SJSA1 (cell line): ENCODE results near the gene GFRA4. TPM values are rescaled to one million over a fixed set of nuclear protein-coding genes. Genes with fewer than 3 reads are reported as not detected.

Experiments
- DNase-seq, 2 experiments: peaks; one replicate each; pipeline ENCODE4 v3.0.0-alpha.2; 2015 to 2020; ENCODE audit warnings: low spot score in 2 of 2, low read depth in 1 of 2
- H3K27ac ChIP-seq: fragments of 250-450 bp; sonication (Bioruptor Pico); 2 replicates; pipeline ENCODE4 v1.5.1; 2020; ENCODE audit warnings: mild to moderate bottlenecking, moderate library complexity
- H3K27me3 ChIP-seq: fragments of 250-450 bp; sonication (Bioruptor Pico); replicated peaks from 2 replicates; pipeline ENCODE4 v1.5.1; 2020; ENCODE audit warnings: mild to moderate bottlenecking, moderate library complexity
- H3K36me3 ChIP-seq: fragments of 250-450 bp; sonication (Bioruptor Pico); 2 replicates; pipeline ENCODE4 v1.5.1; 2020; ENCODE audit warnings: mild to moderate bottlenecking
- H3K4me1 ChIP-seq: fragments of 250-450 bp; sonication (Bioruptor Pico); replicated peaks from 2 replicates; pipeline ENCODE4 v1.6.1; 2021; ENCODE audit warnings: mild to moderate bottlenecking
- H3K4me3 ChIP-seq: fragments of 250-450 bp; sonication (Bioruptor Pico); 2 replicates; pipeline ENCODE4 v1.5.1; 2020; ENCODE audit warnings: mild to moderate bottlenecking
- H3K9me3 ChIP-seq: fragments of 250-450 bp; sonication (Bioruptor Pico); replicated peaks from 2 replicates; pipeline ENCODE4 v1.5.1; 2020; ENCODE audit warnings: mild to moderate bottlenecking
- total RNA-seq: library from RNA; depleted of rRNA; stranded (reverse); fragments of >200 nt; shearing (Covaris generic); gene quantifications from 2 replicates; pipeline ENCODE4 v1.2.3, GENCODE V29; 2014; rRNA removed

The GFRA4 gene, protein sequence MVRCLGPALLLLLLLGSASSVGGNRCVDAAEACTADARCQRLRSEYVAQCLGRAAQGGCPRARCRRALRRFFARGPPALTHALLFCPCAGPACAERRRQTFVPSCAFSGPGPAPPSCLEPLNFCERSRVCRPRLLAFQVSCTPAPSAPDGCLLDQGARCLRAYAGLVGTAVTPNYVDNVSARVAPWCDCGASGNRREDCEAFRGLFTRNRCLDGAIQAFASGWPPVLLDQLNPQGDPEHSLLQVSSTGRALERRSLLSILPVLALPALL
- not detected in 2 replicates for total RNA-seq

GRCh38 chr20:3663031-3663701 is at the start of gene GFRA4:
GFRA4 (minus strand) TSS chr20:3663399; CDS start chr20:3663399, 0 bp downstream.
- no peak for DNase-seq
- H3K36me3 ChIP-seq: no peaks in the 10 kb centered on the region

GRCh38 chr20:3712279-3712873 is 49.2 kb upstream of the GFRA4 start, which contains the start of gene SIGLEC1:
SIGLEC1 (minus strand) TSS chr20:3712600; CDS start chr20:3707128, 5,472 bp downstream.
- H3K4me3 ChIP-seq: no peak within 1 kb of the TSS
- H3K27me3 ChIP-seq: 0 out of 2 replicates have a peak, but pooled peaks cover 5% of the 10 kb centered on the region
- 0 out of 2 replicates have a peak, but pooled peaks cover 2% of the 10 kb centered on the region for H3K9me3 ChIP-seq
- no peaks in the 10 kb centered on the region for H3K36me3 ChIP-seq
- DNase-seq: no peak
- no peak within 1 kb of the TSS for H3K27ac ChIP-seq
- no peaks in the 10 kb centered on the region for H3K4me1 ChIP-seq

More at GRCh38 chr20:3663031-3663701, at the start of gene GFRA4:
- Histone ChIP-seq H3K9me3 (no peaks in the 10 kb centered on the region), H3K27me3 (peaks cover 51% of the 10 kb centered on the region), H3K4me1 (peaks cover 4% of the 10 kb centered on the region; the same call in 1 of the 2 replicates), H3K27ac (no peak within 1 kb of the TSS), H3K4me3 (no peak within 1 kb of the TSS)

DNA sequence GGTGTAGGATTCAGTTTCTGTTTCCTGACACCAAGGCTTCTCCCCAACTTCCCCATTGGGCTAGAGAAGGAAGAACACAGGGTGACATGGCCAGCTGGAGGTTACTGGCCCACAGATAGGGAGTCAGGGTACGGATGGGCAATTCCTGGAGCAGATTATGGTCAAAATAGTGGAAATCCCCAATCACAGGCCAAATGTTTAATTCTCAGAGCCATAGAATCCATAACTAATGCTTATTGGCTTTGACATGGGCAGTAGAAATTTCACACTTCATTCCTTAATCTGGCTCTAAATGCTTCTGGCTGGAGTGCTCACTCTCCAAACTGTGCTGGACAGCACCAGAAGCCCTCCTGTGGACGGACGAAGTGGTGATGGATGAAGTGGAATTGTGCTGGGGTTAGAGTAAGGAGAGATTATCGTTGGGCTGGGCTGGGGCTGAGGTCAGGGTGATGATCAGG is 48.3 kb upstream of the GFRA4 start:
- Histone ChIP-seq H3K9me3 (0 out of 2 replicates have a peak, but pooled peaks cover 2% of the 10 kb centered on the region), H3K27me3 (0 out of 2 replicates have a peak, but pooled peaks cover 5% of the 10 kb centered on the region), H3K4me3 (no peak overlapping the region), H3K36me3 (no peaks in the 10 kb centered on the region), H3K4me1 (no peaks in the 10 kb centered on the region), H3K27ac (no peak overlapping the region)
- no peak for DNase-seq

GRCh38 chr20:3710703-3711483 is 47.7 kb upstream of the GFRA4 start:
- Histone ChIP-seq H3K9me3 (0 out of 2 replicates have a peak, but pooled peaks cover 2% of the 10 kb centered on the region), H3K27me3 (0 out of 2 replicates have a peak, but pooled peaks cover 5% of the 10 kb centered on the region), H3K27ac (no peak overlapping the region), H3K4me1 (no peaks in the 10 kb centered on the region), H3K36me3 (no peaks in the 10 kb centered on the region), H3K4me3 (no peak overlapping the region)
- peak in 1 of 2 experiments; percentile 58 for DNase-seq

GRCh38 chr20:3710011-3710466 is 46.8 kb upstream of the GFRA4 start:
- H3K27ac ChIP-seq: no peak overlapping the region

GRCh38 chr20:3707508-3707899 is 44.3 kb upstream of the GFRA4 start:
- Histone ChIP-seq H3K36me3 (no peaks in the 10 kb centered on the region), H3K27ac (no peak overlapping the region), H3K4me3 (no peak overlapping the region), H3K4me1 (no peaks in the 10 kb centered on the region), H3K27me3 (0 out of 2 replicates have a peak, but pooled peaks cover 5% of the 10 kb centered on the region), H3K9me3 (0 out of 2 replicates have a peak, but pooled peaks cover 2% of the 10 kb centered on the region)
- DNase-seq: no peak

More at GRCh38 chr20:3710011-3710466, 46.8 kb upstream of the GFRA4 start:
- Histone ChIP-seq H3K9me3 (0 out of 2 replicates have a peak, but pooled peaks cover 2% of the 10 kb centered on the region), H3K4me1 (no peaks in the 10 kb centered on the region), H3K36me3 (no peaks in the 10 kb centered on the region), H3K4me3 (no peak overlapping the region), H3K27me3 (0 out of 2 replicates have a peak, but pooled peaks cover 5% of the 10 kb centered on the region)
- no peak for DNase-seq

- H3K9me3 ChIP-seq: 0 out of 2 replicates have a peak, but pooled peaks cover 2% of the 10 kb centered on the region
- no peaks in the 10 kb centered on the region for H3K36me3 ChIP-seq
- H3K4me3 ChIP-seq: no peak overlapping the region
- DNase-seq: no peak
- no peaks in the 10 kb centered on the region for H3K4me1 ChIP-seq
- 0 out of 2 replicates have a peak, but pooled peaks cover 5% of the 10 kb centered on the region for H3K27me3 ChIP-seq
- H3K27ac ChIP-seq: no peak overlapping the region
Observed at GRCh38 chr20:3706774-3707507, 43.7 kb upstream of the GFRA4 start.

GRCh38 chr20:3705970-3706739 is 43.0 kb upstream of the GFRA4 start:
- H3K36me3 ChIP-seq: no peaks in the 10 kb centered on the region
- no peak overlapping the region for H3K4me3 ChIP-seq
- H3K27me3 ChIP-seq: 0 out of 2 replicates have a peak, but pooled peaks cover 5% of the 10 kb centered on the region
- no peak overlapping the region for H3K27ac ChIP-seq
- no peaks in the 10 kb centered on the region for H3K4me1 ChIP-seq
- no peak for DNase-seq
- 0 out of 2 replicates have a peak, but pooled peaks cover 2% of the 10 kb centered on the region for H3K9me3 ChIP-seq

GRCh38 chr20:3705491-3705969 is 42.3 kb upstream of the GFRA4 start:
- Histone ChIP-seq H3K9me3 (no peaks in the 10 kb centered on the region), H3K27me3 (0 out of 2 replicates have a peak, but pooled peaks cover 5% of the 10 kb centered on the region), H3K36me3 (no peaks in the 10 kb centered on the region), H3K27ac (no peak overlapping the region), H3K4me3 (no peak overlapping the region), H3K4me1 (no peaks in the 10 kb centered on the region)
- DNase-seq: no peak

- no peaks in the 10 kb centered on the region for H3K36me3 ChIP-seq
- no peak overlapping the region for H3K27ac ChIP-seq
- DNase-seq: no peak
- H3K4me3 ChIP-seq: no peak overlapping the region
- no peaks in the 10 kb centered on the region for H3K4me1 ChIP-seq
- no peaks in the 10 kb centered on the region for H3K9me3 ChIP-seq
- no peaks in the 10 kb centered on the region for H3K27me3 ChIP-seq
Observed at GRCh38 chr20:3704087-3704486, 40.9 kb upstream of the GFRA4 start.

GRCh38 chr20:3702611-3703391 is 39.6 kb upstream of the GFRA4 start:
- no peak for DNase-seq
- no peaks in the 10 kb centered on the region for H3K9me3 ChIP-seq
- H3K27ac ChIP-seq: no peak overlapping the region
- H3K4me1 ChIP-seq: no peaks in the 10 kb centered on the region
- H3K27me3 ChIP-seq: no peaks in the 10 kb centered on the region
- no peaks in the 10 kb centered on the region for H3K36me3 ChIP-seq
- no peak overlapping the region for H3K4me3 ChIP-seq
